Measurements from ENCODE around the gene JADE2.

GRCh38 chr5:134585966-134586365 lies 60.5 kb downstream of the JADE2 start:
- TF ChIP-seq POLR2A (IDR thresholded peaks at IDR 0.05) = no peak
- TF ChIP-seq CTCF (IDR thresholded peaks at IDR 0.05) = no peak
- TF ChIP-seq EP300 (IDR thresholded peaks at IDR 0.05) = no peak
- TF ChIP-seq POLR2AphosphoS5 (IDR thresholded peaks at IDR 0.05) = no peak

Measured in upper lobe of left lung (tissue), 4 donors.